Liver (tissue), 9 donors: ENCODE data around the gene DDIAS. TPM values are rescaled to one million over a fixed set of nuclear protein-coding genes. Genes with fewer than 3 reads are reported as not detected.
"Not testable (repeated sequence)": the region's sequence is repeated elsewhere in the genome, so short reads cannot be mapped to it uniquely, and the experiment has no call there.

Source experiments
- DNase-seq: peaks from one replicate; pipeline ENCODE4 v3.0.0-alpha.2; 2017; ENCODE audit warnings: low spot score
- H3K27ac ChIP-seq, 2 donors: one replicate each; pipeline ENCODE4 v1.7.0; 2013; ENCODE audit warnings: inconsistent platforms in 2 of 2, low read length in 2 of 2, control low read depth in 1 of 2, low read depth in 1 of 2, mild to moderate bottlenecking in 1 of 2
- H3K27me3 ChIP-seq, 4 donors: one replicate each; pipeline versions ENCODE4 v1.6.1 to v1.7.0; 2013; ENCODE audit warnings: low read length in 3 of 4, inconsistent platforms in 1 of 4, mild to moderate bottlenecking in 1 of 4, moderate library complexity in 1 of 4; ENCODE audit not compliant: control insufficient read depth in 4 of 4, insufficient read depth in 4 of 4
- H3K36me3 ChIP-seq, 4 donors: one replicate each; pipeline versions ENCODE4 v1.6.1 to v1.7.0; 2013; ENCODE audit warnings: low read length in 3 of 4, mild to moderate bottlenecking in 3 of 4, low read depth in 1 of 4, moderate library complexity in 1 of 4; ENCODE audit not compliant: control insufficient read depth in 4 of 4, insufficient read depth in 3 of 4
- H3K4me1 ChIP-seq, 4 donors: one replicate each; pipeline versions ENCODE4 v1.6.1 to v1.7.0; 2013; ENCODE audit warnings: low read length in 3 of 4, mild to moderate bottlenecking in 3 of 4, moderate library complexity in 1 of 4; ENCODE audit not compliant: control insufficient read depth in 4 of 4, insufficient read depth in 4 of 4
- H3K4me3 ChIP-seq, 3 donors: one replicate each; pipeline versions ENCODE4 v1.6.1 to v1.7.0; 2013; ENCODE audit warnings: low read length in 3 of 3, control low read depth in 1 of 3, low read depth in 1 of 3, mild to moderate bottlenecking in 1 of 3
- H3K9ac ChIP-seq, 2 donors: one replicate each; pipeline ENCODE4 v1.7.0; 2013; ENCODE audit warnings: low read length in 2 of 2, mild to moderate bottlenecking in 2 of 2, moderate library complexity in 2 of 2, control low read depth in 1 of 2, low read depth in 1 of 2
- H3K9me3 ChIP-seq, 4 donors: one replicate each; pipeline versions ENCODE4 v1.6.1 to v1.7.0; 2013; ENCODE audit warnings: low read length in 3 of 4; ENCODE audit not compliant: control insufficient read depth in 4 of 4
- ATF3 ChIP-seq: IDR thresholded peaks from 2 replicates; pipeline ENCODE4 v1.6.1; 2016; ENCODE audit warnings: antibody characterized with exemption
- CTCF ChIP-seq: fragments of 150-350 bp; IDR thresholded peaks from 2 replicates; pipeline ENCODE4 v1.5.1; 2017; ENCODE audit warnings: improper control_type of control experiment, low read depth, low read length; ENCODE audit not compliant: missing input control
- EGR1 ChIP-seq, 2 donors: IDR thresholded peaks; 2 replicates each; pipeline ENCODE4 v1.6.1; 2016 to 2018; ENCODE audit warnings: antibody characterized with exemption in 2 of 2, low read depth in 2 of 2
- FOXA1 ChIP-seq: IDR thresholded peaks from 2 replicates; pipeline ENCODE4 v1.6.1; 2016; ENCODE audit warnings: antibody characterized with exemption
- FOXA2 ChIP-seq: IDR thresholded peaks from 2 replicates; pipeline ENCODE4 v1.6.1; 2016; ENCODE audit warnings: antibody characterized with exemption
- GABPA ChIP-seq, 2 donors: IDR thresholded peaks in 1 of 2; conservative IDR thresholded peaks in 1 of 2; 2 replicates each; pipeline ENCODE4 v1.6.1; 2016; ENCODE audit warnings: antibody characterized with exemption in 2 of 2, mild to moderate bottlenecking in 1 of 2, moderate library complexity in 1 of 2
- HNF4A ChIP-seq, 2 donors: conservative IDR thresholded peaks; 2 replicates each; pipeline ENCODE4 v1.6.1; 2016; ENCODE audit warnings: antibody characterized with exemption in 2 of 2, mild to moderate bottlenecking in 2 of 2
- HNF4G ChIP-seq: IDR thresholded peaks from 2 replicates; pipeline ENCODE4 v1.6.1; 2016; ENCODE audit warnings: antibody characterized with exemption
- JUND ChIP-seq, 2 donors: IDR thresholded peaks; 2 replicates each; pipeline ENCODE4 v1.6.1; 2016; ENCODE audit warnings: antibody characterized with exemption in 2 of 2
- MAX ChIP-seq: IDR thresholded peaks from 2 replicates; pipeline ENCODE4 v1.6.1; 2016; ENCODE audit warnings: antibody characterized with exemption
- RAD21 ChIP-seq, 2 donors: IDR thresholded peaks; 2 replicates each; pipeline ENCODE4 v1.6.1; 2016; ENCODE audit warnings: antibody characterized with exemption in 2 of 2, mild to moderate bottlenecking in 2 of 2
- RXRA ChIP-seq, 2 donors: IDR thresholded peaks; 2 replicates each; pipeline ENCODE4 v1.6.1; 2017 to 2018; ENCODE audit warnings: antibody characterized with exemption in 2 of 2, mild to moderate bottlenecking in 1 of 2
- SP1 ChIP-seq: IDR thresholded peaks from 2 replicates; pipeline ENCODE4 v1.6.1; 2018; ENCODE audit warnings: antibody characterized with exemption, mild to moderate bottlenecking
- TAF1 ChIP-seq: conservative IDR thresholded peaks from 2 replicates; pipeline ENCODE4 v1.6.1; 2016; ENCODE audit warnings: antibody characterized with exemption, mild to moderate bottlenecking
- YY1 ChIP-seq: IDR thresholded peaks from 2 replicates; pipeline ENCODE4 v1.6.1; 2016; ENCODE audit warnings: antibody characterized with exemption, mild to moderate bottlenecking
- WGBS: extraction: QIAGEN DNeasy Blood & Tissue Kit; methylation state at CpG from one replicate; pipeline ENCODE4 v1.1.7; 2013; 5-methylcytosine and 5-hydroxymethylcytosine counted together
- polyA plus RNA-seq, 2 donors: library from polyadenylated mRNA; stranded (reverse) in 1 of 2; unstranded in 1 of 2; fragments of 200-250 nt in 1 of 2; fragments of >200 nt in 1 of 2; fragmentation: Nextera tagmentation in 1 of 2; extraction: Ambion mirVana in 1 of 2; gene quantifications; one replicate each; pipeline versions ENCODE4 v1.2.1 to v1.2.3, GENCODE V29; 2013 to 2015
- total RNA-seq, 2 donors: library from RNA; depleted of rRNA; stranded (reverse); fragments of >200 nt; gene quantifications; one replicate each; pipeline ENCODE4 v1.2.3, GENCODE V29; 2014
- TF ChIP-seq, protein P1 (sequence below): IDR thresholded peaks from 2 replicates; pipeline ENCODE4 v1.6.1; 2016; ENCODE audit warnings: antibody characterized with exemption
- donor health status: healthy.
- donor health status: healthy.
- donor health status: healthy.
- donor health status: healthy.
- donor health status: healthy.

Gene DDIAS
- total and polyA plus RNA-seq, 4 donors: 0.25 to 8.4 (median 0.47) TPM

DNA sequence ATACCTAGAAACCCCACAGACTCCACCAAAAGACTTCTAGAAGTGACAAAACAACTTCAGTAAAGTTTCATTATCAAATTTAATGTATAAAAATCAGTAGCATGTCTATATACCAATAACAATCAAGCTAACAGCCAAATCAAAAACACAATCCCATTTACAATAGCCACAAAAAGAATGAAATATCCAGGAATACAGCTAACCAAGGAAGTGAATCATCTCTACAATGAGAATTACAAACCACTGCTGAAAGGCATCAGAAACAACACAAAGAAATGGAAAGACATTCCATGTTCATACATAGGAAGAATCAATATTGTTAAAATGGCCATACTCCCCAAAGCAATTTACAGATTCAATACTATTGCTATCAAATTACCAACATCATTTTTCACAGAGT is 47.3 kb upstream of the DDIAS start:
- H3K27me3 ChIP-seq: no peaks in the 10 kb centered on the region
- no peak overlapping the region for H3K9ac ChIP-seq

DNA sequence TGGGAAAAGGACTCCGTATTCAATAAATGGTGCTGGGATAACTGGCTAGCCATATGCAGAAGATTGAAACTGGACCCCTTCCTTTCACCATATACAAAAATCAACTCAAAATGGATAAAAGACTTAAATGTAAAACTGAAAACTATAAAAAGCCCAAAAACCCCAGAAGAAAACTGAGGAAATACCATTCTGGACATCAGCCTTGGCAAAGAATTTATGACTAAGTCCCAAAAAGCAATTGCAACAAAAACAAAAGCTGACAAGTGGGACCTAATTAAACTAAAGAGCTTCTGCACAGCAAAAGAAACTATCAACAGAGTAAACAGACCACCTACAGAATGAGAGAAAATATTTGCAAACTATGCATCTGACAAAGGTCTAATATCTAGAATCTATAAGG is 46.6 kb upstream of the DDIAS start:
- DNase-seq: not testable (repeated sequence)

More for the DNA sequence above, 47.3 kb upstream of the DDIAS start:
- no peak for TF ChIP-seq RXRA (IDR thresholded peaks at IDR 0.05)
- no peak for TF ChIP-seq GABPA (IDR thresholded peaks at IDR 0.05 in 1 of 2, conservative IDR thresholded peaks at IDR 0.05 in 1 of 2)
- TF ChIP-seq CTCF: no peak
- TF ChIP-seq HNF4G: no peak
- no peak for TF ChIP-seq EGR1 (IDR thresholded peaks at IDR 0.05; ENCODE audit: low read depth in 2 of 2)
- TF ChIP-seq, protein P1, sequence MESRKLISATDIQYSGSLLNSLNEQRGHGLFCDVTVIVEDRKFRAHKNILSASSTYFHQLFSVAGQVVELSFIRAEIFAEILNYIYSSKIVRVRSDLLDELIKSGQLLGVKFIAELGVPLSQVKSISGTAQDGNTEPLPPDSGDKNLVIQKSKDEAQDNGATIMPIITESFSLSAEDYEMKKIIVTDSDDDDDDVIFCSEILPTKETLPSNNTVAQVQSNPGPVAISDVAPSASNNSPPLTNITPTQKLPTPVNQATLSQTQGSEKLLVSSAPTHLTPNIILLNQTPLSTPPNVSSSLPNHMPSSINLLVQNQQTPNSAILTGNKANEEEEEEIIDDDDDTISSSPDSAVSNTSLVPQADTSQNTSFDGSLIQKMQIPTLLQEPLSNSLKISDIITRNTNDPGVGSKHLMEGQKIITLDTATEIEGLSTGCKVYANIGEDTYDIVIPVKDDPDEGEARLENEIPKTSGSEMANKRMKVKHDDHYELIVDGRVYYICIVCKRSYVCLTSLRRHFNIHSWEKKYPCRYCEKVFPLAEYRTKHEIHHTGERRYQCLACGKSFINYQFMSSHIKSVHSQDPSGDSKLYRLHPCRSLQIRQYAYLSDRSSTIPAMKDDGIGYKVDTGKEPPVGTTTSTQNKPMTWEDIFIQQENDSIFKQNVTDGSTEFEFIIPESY: no peak
- TF ChIP-seq FOXA1: no peak
- no peak for TF ChIP-seq SP1
- no peak for TF ChIP-seq RAD21 (IDR thresholded peaks at IDR 0.05)
- TF ChIP-seq JUND (IDR thresholded peaks at IDR 0.05): no peak
- Histone ChIP-seq H3K4me1 (no peaks in the 10 kb centered on the region), H3K27ac (no peak overlapping the region), H3K36me3 (peaks cover 0 to 4% (median 0%) of the 10 kb centered on the region in 4 donors), H3K4me3 (no peak overlapping the region), H3K9me3 (peaks cover 0 to 2% (median 0%) of the 10 kb centered on the region in 4 donors)
- no peak for DNase-seq

GRCh38 chr11:82855616-82856015 is 45.9 kb upstream of the DDIAS start:
- Histone ChIP-seq H3K36me3 (no peaks in the 10 kb centered on the region), H3K27ac (no peak overlapping the region), H3K4me1 (no peaks in the 10 kb centered on the region), H3K9me3 (peaks cover 0 to 2% (median 0%) of the 10 kb centered on the region in 4 donors), H3K9ac (no peak overlapping the region), H3K4me3 (no peak overlapping the region), H3K27me3 (no peaks in the 10 kb centered on the region)
- TF ChIP-seq HNF4G (no peak), FOXA1 (no peak), FOXA2 (no peak), RAD21 (IDR thresholded peaks at IDR 0.05) (no peak), YY1 (no peak), TAF1 (no peak), CTCF (no peak), MAX (no peak), ATF3 (no peak), RXRA (IDR thresholded peaks at IDR 0.05) (no peak), EGR1 (IDR thresholded peaks at IDR 0.05; ENCODE audit: low read depth in 2 of 2) (no peak), GABPA (IDR thresholded peaks at IDR 0.05 in 1 of 2, conservative IDR thresholded peaks at IDR 0.05 in 1 of 2) (no peak), SP1 (no peak), HNF4A (conservative IDR thresholded peaks at IDR 0.05) (no peak)
- TF ChIP-seq, protein P1: no peak
- no peak for DNase-seq
- WGBS: 98% methylated on average over 2 of the region's 2 CpGs

More for the DNA sequence above, 46.6 kb upstream of the DDIAS start:
- not testable (repeated sequence) for H3K9me3 ChIP-seq, H3K36me3 ChIP-seq, H3K4me1 ChIP-seq, H3K27me3 ChIP-seq, H3K9ac ChIP-seq, H3K27ac ChIP-seq, H3K4me3 ChIP-seq
- WGBS: 96% methylated on average over 1 of the region's 1 CpG
